Peyer's patch (tissue), 4 donors: ENCODE results near the gene SOX8. TPM values are rescaled to one million over a fixed set of nuclear protein-coding genes. Genes with fewer than 3 reads are reported as not detected.

ENCODE experiments used
- DNase-seq, 3 donors: peaks; one replicate each; pipeline ENCODE4 v3.0.0-alpha.2; 2017 to 2019
- H3K27ac ChIP-seq, 4 donors: fragments of 200-600 bp; sonication (generic); one replicate each; pipeline ENCODE4 v1.5.1; 2016 to 2019
- H3K27me3 ChIP-seq, 2 donors: fragments of 200-600 bp; sonication (generic); one replicate each; pipeline ENCODE4 v1.5.1; 2019
- H3K36me3 ChIP-seq, 3 donors: fragments of 200-600 bp; sonication (generic); one replicate each; pipeline ENCODE4 v1.5.1; 2016 to 2019
- H3K4me1 ChIP-seq, 4 donors: fragments of 200-600 bp; sonication (generic); one replicate each; pipeline ENCODE4 v1.5.1; 2016 to 2019
- H3K4me3 ChIP-seq, 4 donors: fragments of 200-600 bp; sonication (generic); 1 replicate in 3 of 4; 2 replicates in 1 of 4; pipeline ENCODE4 v1.5.1; 2016 to 2019; ENCODE audit warnings: mild to moderate bottlenecking in 1 of 4
- H3K9me3 ChIP-seq, 4 donors: fragments of 200-600 bp; sonication (generic); one replicate each; pipeline ENCODE4 v1.5.1; 2016 to 2019; ENCODE audit warnings: mild to moderate bottlenecking in 1 of 4
- CTCF ChIP-seq, 6 experiments: fragments of 450-650 bp in 4 of 6; fragments of 200-600 bp in 2 of 6; sonication (generic) in 1 of 6; IDR thresholded peaks; one replicate each; pipeline ENCODE4 v1.5.1; 2017 to 2019; ENCODE audit warnings: antibody characterized with exemption in 6 of 6, mild to moderate bottlenecking in 3 of 6, moderate library complexity in 1 of 6
- POLR2A ChIP-seq, 2 donors: fragments of 450-650 bp; IDR thresholded peaks; one replicate each; pipeline ENCODE4 v1.5.1; 2017; ENCODE audit warnings: antibody characterized with exemption in 2 of 2, mild to moderate bottlenecking in 2 of 2, moderate library complexity in 2 of 2
- total RNA-seq, 4 donors: library from RNA; depleted of rRNA; stranded (reverse); fragments of >200 nt; gene quantifications; one replicate each; pipeline ENCODE4 v1.1.0, GENCODE V29; 2016

Gene SOX8
- total RNA-seq, 4 donors from 2014 or later: 0.27 to 3.3 (median 1.1) TPM; not detected in 1

- Histone ChIP-seq H3K36me3 (no peaks in the 10 kb centered on the region), H3K27ac (no peak overlapping the region), H3K4me3 (no peak overlapping the region), H3K9me3 (no peaks in the 10 kb centered on the region), H3K4me1 (no peaks in the 10 kb centered on the region), H3K27me3 (no peaks in the 10 kb centered on the region)
- DNase-seq: no peak
- TF ChIP-seq CTCF (IDR thresholded peaks at IDR 0.05) (no peak), POLR2A (IDR thresholded peaks at IDR 0.05) (no peak)
These were observed 30.6 kb downstream of the SOX8 start for GRCh38 chr16:1012135-1012534.

- DNase-seq: no peak
- no peaks in the 10 kb centered on the region for H3K36me3 ChIP-seq
- no peaks in the 10 kb centered on the region for H3K27me3 ChIP-seq
- H3K9me3 ChIP-seq: no peaks in the 10 kb centered on the region
- H3K4me1 ChIP-seq: no peaks in the 10 kb centered on the region
- no peak overlapping the region for H3K27ac ChIP-seq
- H3K4me3 ChIP-seq: no peak overlapping the region
- TF ChIP-seq CTCF (IDR thresholded peaks at IDR 0.05) (no peak), POLR2A (IDR thresholded peaks at IDR 0.05) (no peak)
These were observed 31.4 kb downstream of the SOX8 start for GRCh38 chr16:1012722-1013592.

- TF ChIP-seq POLR2A (IDR thresholded peaks at IDR 0.05): no peak
- TF ChIP-seq CTCF (IDR thresholded peaks at IDR 0.05): no peak
These were observed 32.0 kb downstream of the SOX8 start for GRCh38 chr16:1013593-1013900.

GRCh38 chr16:1014221-1014620 is 32.7 kb downstream of the SOX8 start:
- Histone ChIP-seq H3K27me3 (no peaks in the 10 kb centered on the region), H3K9me3 (no peaks in the 10 kb centered on the region), H3K36me3 (no peaks in the 10 kb centered on the region), H3K4me3 (no peak overlapping the region), H3K4me1 (no peaks in the 10 kb centered on the region), H3K27ac (no peak overlapping the region)
- TF ChIP-seq CTCF (IDR thresholded peaks at IDR 0.05) (no peak), POLR2A (IDR thresholded peaks at IDR 0.05) (no peak)
- DNase-seq: no peak

More at GRCh38 chr16:1013593-1013900, 32.0 kb downstream of the SOX8 start:
- Histone ChIP-seq H3K27ac (no peak overlapping the region), H3K27me3 (no peaks in the 10 kb centered on the region), H3K4me1 (no peaks in the 10 kb centered on the region), H3K9me3 (no peaks in the 10 kb centered on the region), H3K4me3 (no peak overlapping the region), H3K36me3 (no peaks in the 10 kb centered on the region)
- no peak for DNase-seq

- Histone ChIP-seq H3K27ac (no peak overlapping the region), H3K9me3 (no peaks in the 10 kb centered on the region), H3K4me1 (no peaks in the 10 kb centered on the region), H3K36me3 (no peaks in the 10 kb centered on the region), H3K4me3 (no peak overlapping the region), H3K27me3 (no peaks in the 10 kb centered on the region)
- DNase-seq: no peak
- TF ChIP-seq POLR2A (IDR thresholded peaks at IDR 0.05): no peak
- no peak for TF ChIP-seq CTCF (IDR thresholded peaks at IDR 0.05)
These were observed 33.4 kb downstream of the SOX8 start for GRCh38 chr16:1014771-1015495.
